OCI-LY1 (cell line): ENCODE results near the gene MYEOV.

Experiments used
- H2AFZ ChIP-seq: fragments of 200-600 bp; sonication (generic), shearing (Covaris generic); 2 replicates; pipeline ENCODE4 v1.6.0; 2014; ENCODE audit warnings: antibody characterized with exemption, mild to moderate bottlenecking, low read length
- H3F3A ChIP-seq: fragments of 200-600 bp; sonication (generic), shearing (Covaris generic); 2 replicates; pipeline ENCODE4 v1.6.0; 2014; ENCODE audit warnings: mild to moderate bottlenecking, antibody characterized with exemption, low read length, moderate library complexity; ENCODE audit not compliant: insufficient read depth
- H3K27ac ChIP-seq: fragments of 200-600 bp; sonication (generic); 2 replicates; pipeline ENCODE4 v1.5.1; 2014; ENCODE audit warnings: low read length, mixed run types, mild to moderate bottlenecking, low read depth; ENCODE audit not compliant: poor library complexity, severe bottlenecking
- H3K27me3 ChIP-seq: fragments of 200-600 bp; sonication (generic); 2 replicates; pipeline ENCODE4 v1.6.0; 2014; ENCODE audit warnings: antibody characterized with exemption, mild to moderate bottlenecking, low read length, moderate library complexity; ENCODE audit not compliant: insufficient read depth
- H3K36me3 ChIP-seq: fragments of 200-600 bp; sonication (generic); 2 replicates; pipeline ENCODE4 v1.6.1; 2014; ENCODE audit warnings: mild to moderate bottlenecking, antibody characterized with exemption, low read length, moderate library complexity, mixed read lengths; ENCODE audit not compliant: insufficient read depth
- H3K4me1 ChIP-seq: fragments of 200-600 bp; sonication (generic); 2 replicates; pipeline ENCODE4 v1.5.1; 2014; ENCODE audit warnings: mild to moderate bottlenecking, low read length, moderate library complexity; ENCODE audit not compliant: insufficient read depth, severe bottlenecking
- H3K4me2 ChIP-seq: fragments of 200-600 bp; sonication (generic), shearing (Covaris generic); 2 replicates; pipeline ENCODE4 v1.6.1; 2014; ENCODE audit warnings: low read length
- H3K4me3 ChIP-seq: fragments of 200-600 bp; sonication (generic); 2 replicates; pipeline ENCODE4 v1.5.1; 2014; ENCODE audit warnings: low read length, low read depth, mild to moderate bottlenecking, mixed read lengths; ENCODE audit not compliant: poor library complexity, severe bottlenecking
- H3K79me2 ChIP-seq: fragments of 200-600 bp; shearing (Covaris generic); 2 replicates; pipeline ENCODE4 v1.6.1; 2016; ENCODE audit warnings: mixed run types, low read length, mixed read lengths; ENCODE audit not compliant: insufficient read depth
- H3K9ac ChIP-seq: fragments of 200-600 bp; sonication (generic), shearing (Covaris generic); 2 replicates; pipeline ENCODE4 v1.6.1; 2014; ENCODE audit warnings: mild to moderate bottlenecking, low read length, mixed read lengths
- H3K9me2 ChIP-seq: fragments of 200-600 bp; sonication (generic), shearing (Covaris generic); 2 replicates; pipeline ENCODE4 v1.6.1; 2014; ENCODE audit warnings: low read depth, mild to moderate bottlenecking, low read length, mixed read lengths
- H3K9me3 ChIP-seq: fragments of 200-600 bp; shearing (Covaris generic); 2 replicates; pipeline ENCODE4 v1.6.1; 2014; ENCODE audit warnings: low read length, mixed read lengths
- H4K20me1 ChIP-seq: fragments of 200-600 bp; sonication (generic), shearing (Covaris generic); 2 replicates; pipeline ENCODE4 v1.6.0; 2016; ENCODE audit warnings: mild to moderate bottlenecking, low read length; ENCODE audit not compliant: insufficient read depth
- CTCF ChIP-seq: fragments of 200-600 bp; sonication (generic), shearing (Covaris generic); IDR thresholded peaks from 2 replicates; pipeline ENCODE4 v1.5.1; 2017; ENCODE audit warnings: mild to moderate bottlenecking, antibody characterized with exemption, low read length, moderate library complexity, mixed read lengths
- EZH2 ChIP-seq: fragments of 200-600 bp; sonication (generic), shearing (Covaris generic); IDR thresholded peaks from 2 replicates; pipeline ENCODE4 v1.8.0; 2017; ENCODE audit warnings: borderline replicate concordance, mixed run types, mild to moderate bottlenecking, antibody characterized with exemption, low read length, moderate library complexity, mixed read lengths

MYEOV gene

GRCh38 chr11:69335781-69336405 is 41.9 kb downstream of the MYEOV start:
- Histone ChIP-seq H3K9me2 (no peaks in the 10 kb centered on the region), H3K36me3 (no peaks in the 10 kb centered on the region), H3K4me1 (no peaks in the 10 kb centered on the region), H3K79me2 (no peaks in the 10 kb centered on the region), H3K4me2 (no peak overlapping the region), H3K4me3 (no peak overlapping the region), H4K20me1 (no peaks in the 10 kb centered on the region), H3K9me3 (no peaks in the 10 kb centered on the region), H2AFZ (no peak overlapping the region), H3K27me3 (no peaks in the 10 kb centered on the region; the same call in 1 of the 2 replicates), H3F3A (no peaks in the 10 kb centered on the region), H3K27ac (no peak overlapping the region), H3K9ac (no peak overlapping the region)
- TF ChIP-seq EZH2, result no peak
- TF ChIP-seq CTCF, result no peak

DNA sequence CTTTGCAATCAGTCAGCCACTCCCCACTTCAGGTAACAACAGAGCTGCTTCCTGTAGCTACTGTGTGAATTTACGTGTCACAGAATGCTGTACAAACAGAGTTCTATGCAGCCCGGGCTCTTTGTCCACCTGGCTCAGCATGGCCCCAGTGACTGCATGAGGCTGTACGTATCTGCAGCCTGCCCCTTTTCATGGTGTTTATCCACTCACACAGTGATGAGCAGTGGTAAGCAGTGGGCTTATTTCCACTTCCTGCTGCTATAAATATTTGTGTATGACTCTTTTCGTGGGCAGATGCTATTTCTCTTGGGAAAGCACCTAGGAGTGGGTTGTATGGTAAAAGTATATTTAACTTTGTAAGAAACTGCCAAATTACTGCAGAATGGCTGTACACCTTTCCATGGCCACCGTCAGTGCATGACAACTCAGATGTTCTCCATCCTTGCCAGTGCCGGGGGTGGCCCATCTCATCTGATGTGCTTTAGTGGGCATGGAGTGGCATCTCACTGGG is 43.3 kb downstream of the MYEOV start:
- H3K9me2 ChIP-seq, result no peaks in the 10 kb centered on the region

DNA sequence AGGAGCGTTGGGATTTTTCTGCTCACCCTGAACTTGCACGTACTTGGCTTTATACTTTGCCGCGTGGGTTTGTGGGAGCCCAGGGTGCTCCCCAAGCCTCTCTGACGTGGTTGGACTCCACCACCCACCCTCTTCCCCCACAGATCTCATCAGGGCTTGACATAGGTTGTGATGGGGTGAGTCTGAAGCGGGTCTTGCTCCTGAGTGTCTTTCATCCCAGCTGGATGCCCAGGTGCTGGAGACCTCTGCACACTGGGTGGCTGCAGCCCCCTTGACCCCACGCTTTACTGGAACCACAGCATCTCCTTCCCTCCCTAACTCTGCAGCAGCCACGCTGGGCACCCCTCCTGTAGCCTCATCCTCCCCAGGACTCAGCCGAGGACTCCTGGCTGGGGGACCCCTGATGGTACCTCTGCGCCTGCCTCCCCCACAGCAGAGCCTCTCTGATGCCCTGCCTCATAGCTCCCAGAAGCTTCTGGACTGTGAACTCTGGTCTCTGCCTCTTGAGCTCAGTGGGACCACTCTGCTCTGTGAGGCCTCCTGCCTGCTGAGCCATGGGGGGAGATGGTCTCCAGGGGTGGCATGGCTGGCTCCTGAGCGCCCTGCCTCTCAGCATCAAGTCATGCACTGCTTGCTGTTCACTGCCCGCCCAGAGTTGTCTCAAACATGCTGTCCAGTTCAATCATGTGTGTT is 45.2 kb downstream of the MYEOV start:
- Histone ChIP-seq H4K20me1 (no peaks in the 10 kb centered on the region), H3K27ac (no peak overlapping the region)

More for the DNA sequence above, 43.3 kb downstream of the MYEOV start:
- Histone ChIP-seq H3K27ac (no peak overlapping the region), H3K9ac (no peak overlapping the region), H3K4me1 (no peaks in the 10 kb centered on the region), H3K36me3 (no peaks in the 10 kb centered on the region), H2AFZ (no peak overlapping the region), H3K4me3 (no peak overlapping the region), H3F3A (no peaks in the 10 kb centered on the region), H3K9me3 (no peaks in the 10 kb centered on the region), H4K20me1 (no peaks in the 10 kb centered on the region), H3K4me2 (no peak overlapping the region), H3K27me3 (no peaks in the 10 kb centered on the region; the same call in 1 of the 2 replicates), H3K79me2 (no peaks in the 10 kb centered on the region)
- TF ChIP-seq EZH2 (no peak), CTCF (no peak)

More for the DNA sequence above, 45.2 kb downstream of the MYEOV start:
- Histone ChIP-seq H3K4me2 (no peak overlapping the region), H3K36me3 (no peaks in the 10 kb centered on the region), H3K9me3 (no peaks in the 10 kb centered on the region), H3K4me1 (no peaks in the 10 kb centered on the region), H3K4me3 (no peak overlapping the region), H2AFZ (no peak overlapping the region), H3K9ac (no peak overlapping the region), H3K9me2 (no peaks in the 10 kb centered on the region), H3F3A (no peaks in the 10 kb centered on the region), H3K27me3 (no peaks in the 10 kb centered on the region; the same call in 1 of the 2 replicates), H3K79me2 (no peaks in the 10 kb centered on the region)
- no peak for TF ChIP-seq EZH2
- TF ChIP-seq CTCF, result no peak
